Bone marrow (tissue), 2 donors: Measurements from ENCODE around the gene LRRC38.

Experiments
- DNase-seq, 2 donors: peaks; one replicate each; lab custom pipeline; 2025; lab: John Stamatoyannopoulos, UW

LRRC38 gene

GRCh38 chr1:13516606-13517005, 2.8 kb upstream of the LRRC38 start:
- DNase-seq: no peak

GRCh38 chr1:13514821-13515220, 1.0 kb upstream of the LRRC38 start:
- DNase-seq: no peak

DNA sequence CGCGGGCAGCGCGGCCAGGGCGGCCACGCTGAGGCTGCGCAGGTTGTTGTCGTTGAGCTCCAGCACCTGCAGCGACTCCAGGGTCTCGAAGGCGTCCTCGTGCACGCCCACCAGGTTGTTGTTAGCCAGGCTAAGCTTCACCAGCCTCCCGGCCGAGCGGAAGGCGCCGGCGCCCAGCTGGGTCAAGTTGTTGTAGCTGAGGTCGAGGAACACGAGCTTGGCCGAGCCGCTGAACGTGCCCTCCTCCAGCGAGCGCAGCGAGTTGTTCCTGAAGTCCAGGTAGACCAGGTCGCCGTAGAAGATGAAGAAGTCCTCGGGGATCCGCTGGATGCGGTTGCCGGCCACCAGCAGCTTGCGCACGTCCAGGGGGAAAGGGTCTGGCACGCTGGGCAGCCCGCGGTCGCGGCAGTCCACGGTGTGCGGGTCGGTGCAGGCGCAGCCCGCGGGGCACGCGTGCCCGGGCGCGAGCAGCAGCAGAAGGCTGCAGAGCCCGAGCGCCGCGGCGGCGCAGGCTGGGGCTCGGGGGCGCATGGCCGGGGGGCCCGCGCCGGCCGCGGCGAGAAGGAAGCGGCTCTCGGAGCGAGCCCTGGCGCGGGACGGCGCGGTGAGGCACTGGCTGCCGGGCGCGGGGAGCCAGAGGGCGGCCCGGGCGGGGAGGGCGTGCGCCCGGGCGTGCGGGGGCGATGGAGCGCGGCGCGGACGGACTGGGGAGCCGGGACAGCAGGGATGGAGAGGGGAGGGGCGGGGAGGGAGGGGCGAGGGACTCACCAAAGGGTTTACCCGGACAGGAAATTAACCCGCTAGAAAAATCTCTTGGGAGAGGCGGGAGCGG, 524 bp downstream of the LRRC38 start:
- DNase-seq: no peak

DNA sequence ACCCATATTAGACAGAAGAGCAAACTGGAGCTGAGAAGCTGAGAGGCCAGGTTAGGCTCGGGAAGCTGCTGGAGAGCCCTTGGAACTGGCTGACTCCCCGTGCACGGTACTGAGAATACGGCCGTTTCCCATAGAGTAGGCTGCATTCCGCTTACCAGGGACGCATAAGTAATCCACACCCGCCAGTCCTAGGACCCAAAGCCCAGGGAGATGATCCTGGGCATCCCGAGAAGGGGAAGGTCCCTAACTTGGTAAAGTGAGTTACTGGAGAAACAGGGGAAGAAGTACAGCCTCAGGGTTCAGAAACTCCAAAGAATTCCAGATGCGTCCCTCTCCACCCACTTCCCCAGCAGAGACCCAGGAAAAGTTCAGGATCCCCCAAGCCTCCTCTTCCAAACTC, 1.3 kb downstream of the LRRC38 start:
- no peak for DNase-seq

- DNase-seq: no peak
Observed at GRCh38 chr1:13510499-13510898, 3.3 kb downstream of the LRRC38 start.

DNA sequence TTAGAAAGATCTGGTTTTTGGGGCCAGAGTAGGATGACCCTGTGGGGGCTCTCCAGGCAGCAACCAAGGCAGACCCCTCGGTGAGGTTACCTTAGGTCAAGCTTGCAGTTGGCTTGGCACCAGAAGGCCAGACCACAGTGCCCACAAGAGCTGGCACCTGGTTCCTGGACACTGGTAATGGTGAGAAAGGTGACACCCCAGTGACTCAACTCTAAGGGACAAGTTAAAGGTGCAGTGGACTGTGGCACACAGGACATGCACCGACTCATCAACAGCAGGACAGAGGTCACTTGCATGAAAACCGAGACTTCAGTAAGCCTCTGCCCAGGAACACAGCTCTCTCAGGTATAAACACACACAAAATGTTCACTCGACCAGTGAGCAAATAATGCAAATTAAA, 6.7 kb downstream of the LRRC38 start:
- DNase-seq: no peak

DNA sequence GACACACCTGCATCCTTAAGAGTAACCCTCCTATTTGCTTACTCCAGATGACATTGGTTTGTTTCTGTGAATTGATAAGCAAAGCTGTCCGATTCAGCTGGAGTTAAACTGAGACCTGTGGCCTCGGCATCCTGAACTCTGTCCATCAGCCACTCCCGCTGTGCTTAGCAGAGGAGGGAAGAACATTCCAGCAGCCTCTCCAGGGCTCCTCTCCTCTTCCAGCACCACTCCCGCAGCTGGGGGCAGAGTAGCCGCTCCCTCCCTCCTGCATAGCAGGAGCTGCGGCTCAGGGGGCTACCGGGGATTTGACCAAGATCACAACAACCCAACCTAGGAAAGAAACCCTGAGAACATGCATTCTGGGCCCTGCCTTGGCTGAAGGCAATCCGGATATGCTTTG, 8.8 kb downstream of the LRRC38 start:
- DNase-seq: no peak

GRCh38 chr1:13500806-13501205, 13.0 kb downstream of the LRRC38 start:
- no peak for DNase-seq

GRCh38 chr1:13499422-13499821, 14.4 kb downstream of the LRRC38 start:
- no peak for DNase-seq

GRCh38 chr1:13498553-13498952, 15.2 kb downstream of the LRRC38 start:
- DNase-seq: peak in 1 of 2 donors; percentile 33

DNA sequence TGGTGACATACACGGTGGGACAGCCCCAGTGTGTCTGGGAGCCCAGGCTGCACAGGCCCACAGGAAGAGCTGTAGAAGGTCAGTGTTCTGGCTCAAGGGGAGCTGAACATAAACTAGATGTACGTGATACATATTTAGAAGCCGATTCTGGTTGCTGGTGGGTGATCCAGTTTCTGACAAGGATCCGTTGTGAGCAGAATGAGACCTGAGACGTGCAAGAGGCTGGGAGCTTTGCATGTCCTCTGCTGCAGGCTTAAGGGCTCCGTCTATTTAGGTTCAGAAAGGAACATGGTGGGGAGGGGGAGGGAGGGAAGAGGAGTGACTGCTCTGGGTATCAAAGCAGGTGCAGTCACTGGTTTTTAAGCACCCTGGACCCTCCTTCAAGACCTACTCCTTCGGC, 18.6 kb downstream of the LRRC38 start:
- DNase-seq: no peak

- no peak for DNase-seq
Observed at GRCh38 chr1:13494712-13495111, 19.1 kb downstream of the LRRC38 start.

DNA sequence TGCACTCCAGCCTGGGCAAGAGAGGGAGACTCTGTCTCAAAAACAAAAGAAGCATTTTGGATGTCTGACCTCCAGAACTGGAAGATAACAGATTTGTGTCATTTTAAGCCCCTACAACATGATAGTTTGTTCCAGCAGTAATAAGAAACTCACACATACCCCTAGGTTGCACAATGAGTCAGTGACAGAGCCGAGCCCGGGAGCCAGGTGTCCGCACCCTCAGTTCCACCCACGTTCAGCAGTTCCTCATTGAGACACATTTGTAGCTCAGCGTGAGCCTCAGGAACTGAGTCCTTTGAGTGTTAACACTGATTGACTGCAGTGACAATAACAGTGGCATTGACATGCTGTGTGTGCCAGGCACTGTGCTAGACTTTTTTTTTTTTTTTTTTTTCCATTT, 19.8 kb downstream of the LRRC38 start:
- peak in 1 of 2 donors; percentile 50 for DNase-seq

DNA sequence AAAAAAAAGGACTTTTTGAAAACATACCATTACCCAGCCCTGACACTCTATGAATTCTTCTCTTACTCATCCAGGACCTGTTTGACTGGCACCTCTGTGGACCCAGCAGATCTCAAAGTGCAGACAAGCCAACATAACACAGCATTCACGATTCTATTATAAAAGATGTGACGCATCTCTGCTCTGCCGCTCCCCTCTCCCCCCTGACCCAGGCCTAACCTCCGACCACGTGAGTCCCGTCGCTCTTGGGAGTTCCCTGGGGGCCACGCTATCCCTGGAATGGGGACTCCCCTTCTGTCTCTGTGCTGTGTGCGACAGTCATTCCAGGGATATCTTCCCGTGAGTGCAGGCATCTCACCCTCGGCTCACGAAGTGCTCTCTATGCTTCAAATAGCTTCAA, 21.1 kb downstream of the LRRC38 start:
- no peak for DNase-seq

DNA sequence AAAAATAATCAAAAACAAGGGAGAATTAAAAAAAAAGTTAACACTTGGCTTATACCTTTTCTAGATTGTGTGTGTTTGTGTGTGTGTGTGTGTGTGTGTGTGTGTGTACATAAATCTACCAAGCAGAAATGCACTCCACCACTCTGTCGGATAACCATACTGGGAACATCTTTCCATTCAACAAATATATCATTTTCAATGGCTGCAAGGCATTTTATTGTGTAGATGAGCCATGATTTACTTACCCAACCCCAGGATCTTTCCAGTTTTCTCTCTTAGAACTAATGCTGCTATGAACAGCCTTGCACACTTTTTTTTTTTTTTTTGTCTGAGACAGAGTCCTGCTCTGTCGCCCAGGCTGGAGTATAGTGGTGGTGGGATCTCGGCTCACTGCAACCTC, 25.8 kb downstream of the LRRC38 start:
- DNase-seq: no peak

DNA sequence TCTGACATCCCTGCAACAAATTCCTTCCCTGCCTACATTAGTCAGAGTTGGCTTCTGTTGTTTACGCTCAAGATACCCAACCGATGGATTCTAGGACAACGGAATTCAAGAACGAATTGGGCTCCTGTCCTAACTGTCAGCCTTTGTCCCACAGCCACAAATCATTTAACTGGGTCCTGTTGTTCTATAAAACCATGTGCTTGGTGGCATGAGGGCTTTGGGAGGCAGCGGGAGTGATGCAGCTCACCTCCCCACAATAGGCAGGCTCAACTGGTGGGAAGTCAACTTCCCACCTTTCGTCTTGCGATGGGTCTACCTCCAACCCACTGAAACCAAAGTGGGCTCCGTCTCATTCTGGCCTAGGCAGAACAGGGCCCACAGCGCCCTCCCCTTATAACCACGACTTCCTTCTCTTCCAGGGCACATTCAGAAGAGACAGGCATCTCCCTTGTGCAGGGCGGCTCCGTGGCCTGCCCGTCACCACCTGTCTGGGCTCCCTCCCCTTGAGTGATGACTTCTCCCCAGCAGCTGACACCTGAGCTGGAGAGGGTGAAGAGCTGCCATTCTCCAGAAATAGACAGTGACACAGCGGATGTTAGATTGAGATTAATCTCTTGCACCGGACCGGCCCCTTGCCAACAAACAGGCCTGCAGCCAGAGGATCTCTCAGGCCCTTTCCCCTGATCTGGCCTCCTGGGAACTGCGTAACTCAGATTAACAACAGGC, 26.5 kb downstream of the LRRC38 start:
- no peak for DNase-seq

DNA sequence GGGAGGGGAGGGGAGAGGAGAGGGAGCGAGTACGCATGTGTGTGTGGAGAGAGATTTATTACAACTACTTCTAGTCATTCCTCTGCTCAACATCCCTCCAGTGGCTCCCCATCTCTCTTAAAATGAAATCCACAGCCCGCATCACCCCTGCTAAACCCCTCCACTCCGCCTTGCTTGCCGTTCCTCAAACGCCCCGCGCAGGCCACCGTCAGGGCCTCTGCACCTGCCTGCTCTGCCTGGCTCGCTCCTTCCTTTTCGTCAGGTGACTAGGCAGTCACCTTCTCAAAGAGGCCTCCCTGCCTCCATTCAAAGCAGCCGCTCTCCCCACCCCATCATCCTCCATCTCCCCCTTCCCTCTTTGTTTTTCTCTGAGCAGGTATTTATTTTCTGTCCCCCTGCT, 29.9 kb downstream of the LRRC38 start:
- DNase-seq: no peak

- no peak for DNase-seq
Observed at GRCh38 chr1:13482600-13482999, 31.2 kb downstream of the LRRC38 start.

- DNase-seq: no peak
Observed at GRCh38 chr1:13479171-13479856, 34.5 kb downstream of the LRRC38 start.

DNA sequence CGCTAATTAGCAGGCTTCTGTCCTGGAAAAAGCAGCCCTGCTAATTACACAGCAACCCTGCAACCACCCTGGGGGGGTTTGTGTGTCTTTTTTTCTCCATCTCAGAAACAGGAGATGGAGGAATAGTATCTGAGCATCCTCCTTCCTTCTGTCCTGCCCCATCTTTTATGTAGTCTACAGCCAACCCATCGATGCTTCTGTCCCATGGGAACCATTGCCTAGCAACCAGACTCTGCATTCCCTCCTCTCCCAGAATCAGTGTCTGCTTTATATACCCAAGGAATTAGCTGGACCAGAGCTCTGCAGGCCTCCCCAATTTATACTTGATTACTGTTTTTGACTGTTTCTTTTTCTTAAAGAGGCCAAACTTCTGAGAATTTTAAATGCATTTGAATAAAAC, 35.1 kb downstream of the LRRC38 start:
- DNase-seq: no peak

DNA sequence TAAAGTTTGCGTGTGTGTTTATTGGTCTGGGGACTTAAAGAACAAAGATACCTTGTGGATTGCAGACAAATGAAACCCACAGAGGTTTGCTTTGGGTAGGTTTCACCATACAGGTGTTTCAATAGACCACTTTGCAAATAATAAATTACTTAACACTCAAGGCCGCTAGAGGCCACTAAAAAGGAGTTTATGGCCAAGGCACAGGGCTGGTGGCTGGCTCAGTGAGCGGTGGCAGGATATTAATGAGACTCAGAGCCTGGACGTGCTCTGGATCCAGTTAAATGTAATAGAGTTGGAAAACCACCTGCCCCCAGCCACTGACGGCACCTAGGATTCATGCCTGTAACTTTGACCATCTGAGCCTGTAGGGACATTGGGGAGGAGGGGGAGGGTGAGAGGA, 44.5 kb downstream of the LRRC38 start:
- DNase-seq: no peak

GRCh38 chr1:13465515-13465914, 48.3 kb downstream of the LRRC38 start:
- DNase-seq: no peak

DNA sequence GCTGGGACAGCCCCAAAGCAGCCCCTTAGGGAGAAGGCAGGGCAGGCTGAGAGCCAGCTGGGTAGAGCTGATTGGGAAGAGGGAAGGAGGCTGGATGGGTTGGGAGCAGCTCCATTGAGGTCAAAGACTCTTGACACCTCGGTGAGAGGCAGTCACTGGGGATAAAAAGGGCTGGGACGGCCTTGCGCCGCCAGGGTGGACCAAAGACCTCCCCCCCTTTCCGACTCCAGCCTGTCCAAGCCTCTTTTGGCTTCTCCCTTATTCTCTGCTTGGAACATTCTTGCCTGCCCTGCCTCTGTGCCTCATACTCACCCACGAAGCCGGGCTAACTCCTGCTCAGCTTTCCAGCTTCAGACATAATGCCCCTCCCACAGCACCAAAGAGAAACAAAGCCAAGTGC, 51.1 kb downstream of the LRRC38 start:
- DNase-seq: no peak
